Measurements from ENCODE around the gene MAD2L2.

Gene MAD2L2

DNA sequence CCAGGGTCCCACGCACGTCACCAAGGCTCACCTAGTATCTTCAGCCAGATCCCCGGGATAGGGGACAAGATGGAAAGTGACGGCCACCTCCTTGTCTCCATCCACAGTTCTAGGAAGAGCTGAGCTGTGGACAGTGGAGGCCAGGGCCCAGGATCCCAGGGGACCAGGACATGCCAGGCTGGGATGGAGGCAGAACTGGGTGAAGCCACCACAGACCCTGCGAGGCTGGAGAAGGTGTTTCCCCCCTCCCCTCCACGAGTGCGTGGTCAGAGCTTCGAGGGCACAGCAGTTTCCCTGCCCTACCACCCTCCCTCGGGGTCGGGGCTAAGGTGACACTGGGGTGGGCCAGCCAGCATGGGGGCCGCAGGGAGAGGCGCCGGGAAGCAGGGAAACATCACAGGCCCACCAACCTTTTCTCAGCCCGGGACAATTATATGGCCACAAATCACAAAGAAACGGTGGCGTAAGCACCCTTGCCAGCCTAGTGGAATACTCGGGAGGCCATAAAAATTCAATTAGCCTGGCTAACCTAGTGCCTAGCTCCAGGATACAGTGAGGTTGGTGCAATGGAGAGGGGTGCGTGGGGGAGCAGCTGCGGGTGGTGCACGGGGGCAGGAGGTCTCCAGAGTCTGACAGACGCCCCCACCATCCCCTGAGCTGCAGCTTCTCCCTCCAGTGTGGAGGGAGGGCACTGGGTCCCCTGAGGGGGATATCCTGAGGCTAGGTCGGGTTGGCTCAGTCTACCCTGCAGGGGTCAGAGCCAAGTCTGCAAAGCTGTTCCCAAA, 23.9 kb upstream of the MAD2L2 start:
- no peak for DNase-seq (ENCODE audit: low read depth)

DNA sequence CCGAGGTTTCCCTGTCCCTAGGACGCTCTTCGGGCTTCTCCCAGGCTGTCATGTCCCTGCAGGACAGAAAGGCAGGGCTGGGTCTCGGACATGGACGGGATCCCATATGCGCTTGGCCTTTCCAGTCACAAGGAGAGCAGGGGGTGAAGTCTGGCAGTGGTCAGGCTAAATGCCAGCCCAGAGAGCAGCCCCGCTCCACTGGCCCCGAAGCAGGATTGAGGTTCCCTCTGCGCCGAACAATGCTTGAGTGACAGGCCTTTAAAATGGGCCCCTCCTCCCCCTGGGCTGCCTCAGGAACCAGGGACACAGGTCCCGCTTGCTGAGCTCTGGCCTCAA, 23.2 kb upstream of the MAD2L2 start:
- DNase-seq (ENCODE audit: low read depth), result no peak

- no peak for DNase-seq (ENCODE audit: low read depth)
Observed at GRCh38 chr1:11703357-11704193, 22.6 kb upstream of the MAD2L2 start.

- DNase-seq (ENCODE audit: low read depth), result no peak
Observed at GRCh38 chr1:11701981-11702803, 21.2 kb upstream of the MAD2L2 start.

- no peak for DNase-seq (ENCODE audit: low read depth)
Observed at GRCh38 chr1:11701551-11701961, 20.6 kb upstream of the MAD2L2 start.

DNA sequence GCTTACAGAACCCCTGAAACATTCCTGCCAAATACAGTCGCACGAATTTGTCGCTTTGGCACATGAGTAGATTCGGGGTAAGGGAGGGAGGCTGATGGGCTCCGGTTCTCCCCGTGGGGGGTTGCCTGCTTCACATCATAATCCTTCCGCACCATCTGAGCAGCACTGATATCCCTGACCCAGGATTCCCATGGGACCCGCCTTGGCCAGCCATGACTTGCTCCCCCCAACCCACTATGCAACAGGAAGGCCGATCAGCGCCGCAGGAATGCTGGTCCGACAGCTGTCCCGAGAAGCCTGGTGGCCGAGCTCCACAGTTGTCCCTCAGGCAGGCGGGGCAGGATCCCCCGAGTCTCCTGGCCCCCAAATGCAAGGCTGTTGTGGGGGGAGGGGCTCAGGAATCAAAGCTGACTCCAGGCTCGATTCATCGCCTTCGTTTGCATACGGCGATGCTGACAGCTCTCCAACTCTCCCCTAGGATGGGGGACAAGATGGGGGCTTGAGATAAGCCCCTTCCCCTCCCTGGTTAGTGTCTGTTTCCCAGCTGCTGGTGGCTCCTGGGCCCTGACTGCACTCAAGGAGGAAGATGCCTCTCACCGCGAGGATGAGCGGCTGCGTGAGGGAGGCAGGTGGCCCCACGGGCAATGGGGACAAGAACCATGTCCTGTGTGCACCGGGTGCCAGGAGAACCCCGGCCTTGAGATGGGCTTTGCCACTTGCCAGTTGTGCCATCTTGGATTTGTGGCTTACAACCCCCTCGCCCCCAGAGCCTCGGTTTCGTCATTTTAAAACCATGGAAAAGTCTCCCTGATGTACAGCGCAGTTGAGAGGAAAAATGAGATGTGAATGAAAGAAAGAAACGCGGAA, 19.9 kb upstream of the MAD2L2 start:
- DNase-seq (ENCODE audit: low read depth), result no peak

- no peak for DNase-seq (ENCODE audit: low read depth)
Observed at GRCh38 chr1:11697893-11698210, 16.9 kb upstream of the MAD2L2 start.

- no peak for DNase-seq (ENCODE audit: low read depth)
Observed at GRCh38 chr1:11697188-11697892, 16.4 kb upstream of the MAD2L2 start.

GRCh38 chr1:11695861-11696260, 14.9 kb upstream of the MAD2L2 start:
- no peak for DNase-seq (ENCODE audit: low read depth)

DNA sequence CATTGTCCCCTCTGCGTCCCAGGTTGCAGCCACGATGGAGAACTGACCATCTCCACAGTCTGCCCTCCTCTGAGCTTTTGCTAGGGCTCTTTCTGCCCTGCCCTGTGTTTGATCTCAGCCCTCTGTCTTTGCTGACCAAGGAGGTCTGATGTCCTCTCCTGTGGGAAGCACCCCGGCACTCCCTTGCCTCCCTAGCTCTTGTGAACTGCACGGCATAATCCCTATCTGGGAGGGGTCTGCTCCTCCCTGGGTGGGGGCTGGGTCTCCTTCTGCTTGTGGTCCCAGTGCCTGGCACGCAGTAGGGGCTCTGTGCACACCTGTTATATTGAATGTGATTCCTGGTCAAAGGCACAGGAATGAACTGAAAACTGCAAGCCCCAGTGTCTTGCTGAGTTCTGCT, 13.0 kb upstream of the MAD2L2 start:
- no peak for DNase-seq (ENCODE audit: low read depth)

DNA sequence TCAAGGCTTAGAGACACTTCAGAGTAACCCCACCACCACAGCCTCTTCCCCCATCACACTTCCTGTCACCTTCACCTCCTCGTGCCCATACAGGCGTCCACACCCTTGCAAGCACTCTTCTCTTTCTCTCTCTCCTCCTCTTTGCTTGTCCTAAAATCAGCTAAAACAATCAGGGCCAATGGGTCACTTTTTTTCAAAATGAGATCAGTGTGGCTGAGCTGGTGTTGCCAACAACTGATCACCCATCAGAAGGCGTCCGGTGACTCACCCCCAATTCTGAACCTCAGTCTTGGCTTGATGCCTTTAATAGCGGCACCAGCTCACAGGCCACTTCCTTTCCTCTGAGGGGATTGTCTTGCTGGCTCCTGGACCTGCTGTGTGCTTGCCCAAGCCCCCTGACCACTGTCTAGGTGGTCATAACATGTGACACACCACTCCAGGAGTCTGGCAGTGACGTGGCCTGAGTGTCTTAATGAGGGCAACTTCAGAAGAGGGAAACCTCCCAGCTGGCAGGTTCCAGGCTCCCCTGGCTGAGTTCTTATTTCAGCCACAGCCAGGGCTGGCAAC, 12.2 kb upstream of the MAD2L2 start:
- peak; percentile 41 for DNase-seq (ENCODE audit: low read depth)

GRCh38 chr1:11691928-11692711, 11.2 kb upstream of the MAD2L2 start:
- no peak for DNase-seq (ENCODE audit: low read depth)

- DNase-seq (ENCODE audit: low read depth), result no peak
Observed at GRCh38 chr1:11691302-11691914, 10.5 kb upstream of the MAD2L2 start, which contains the start of gene DRAXIN. TSS of gene DRAXIN (plus strand) at chr1:11691710. CDS start at chr1:11706259, 14,549 bp downstream.

DNA sequence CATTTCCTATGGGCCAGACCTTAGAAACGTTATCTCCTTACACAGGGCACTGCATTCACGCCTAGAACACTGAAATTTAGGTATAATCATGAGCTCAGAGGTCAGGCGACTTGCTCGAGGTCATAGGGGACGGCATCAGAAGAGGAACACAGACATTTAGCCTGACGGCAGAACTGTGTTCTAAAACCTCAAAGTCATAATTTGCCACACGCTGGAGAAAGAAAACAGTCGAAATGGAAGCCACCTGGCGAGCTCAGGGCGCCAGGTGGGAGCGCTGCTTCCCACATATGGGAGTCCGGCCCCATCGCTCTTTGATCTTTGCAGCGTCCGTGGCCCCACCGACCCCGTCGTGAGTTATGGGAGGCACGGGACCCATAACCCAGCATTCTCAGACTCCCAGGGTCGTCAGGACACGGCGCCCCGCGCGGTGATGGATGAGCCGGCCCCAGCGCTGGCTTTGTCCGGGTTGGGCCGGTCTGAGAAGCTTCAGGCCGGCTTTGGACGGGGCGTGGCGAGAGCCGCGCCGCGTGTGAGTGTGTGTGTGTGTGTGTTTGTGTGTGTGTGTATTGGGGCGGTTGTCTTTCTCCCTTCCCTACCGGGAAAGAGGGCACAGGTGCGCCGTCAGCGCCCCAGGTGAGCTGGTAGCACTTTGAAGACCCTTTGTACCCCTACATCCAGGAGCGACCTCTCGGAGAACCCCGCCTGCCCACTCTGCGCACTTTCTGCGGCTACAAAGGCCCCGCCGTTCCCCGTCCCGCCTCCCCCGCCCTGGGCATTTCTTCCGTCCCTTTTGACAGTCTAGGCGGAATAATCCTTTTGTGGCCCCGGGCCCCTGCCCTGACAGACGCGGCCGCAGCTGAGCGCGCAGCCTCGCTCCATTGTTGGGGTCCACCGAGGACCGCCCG, 9.7 kb upstream of the MAD2L2 start:
- DNase-seq (ENCODE audit: low read depth), result no peak

- DNase-seq (ENCODE audit: low read depth), result no peak
Observed at GRCh38 chr1:11688506-11688905, 7.6 kb upstream of the MAD2L2 start.

DNA sequence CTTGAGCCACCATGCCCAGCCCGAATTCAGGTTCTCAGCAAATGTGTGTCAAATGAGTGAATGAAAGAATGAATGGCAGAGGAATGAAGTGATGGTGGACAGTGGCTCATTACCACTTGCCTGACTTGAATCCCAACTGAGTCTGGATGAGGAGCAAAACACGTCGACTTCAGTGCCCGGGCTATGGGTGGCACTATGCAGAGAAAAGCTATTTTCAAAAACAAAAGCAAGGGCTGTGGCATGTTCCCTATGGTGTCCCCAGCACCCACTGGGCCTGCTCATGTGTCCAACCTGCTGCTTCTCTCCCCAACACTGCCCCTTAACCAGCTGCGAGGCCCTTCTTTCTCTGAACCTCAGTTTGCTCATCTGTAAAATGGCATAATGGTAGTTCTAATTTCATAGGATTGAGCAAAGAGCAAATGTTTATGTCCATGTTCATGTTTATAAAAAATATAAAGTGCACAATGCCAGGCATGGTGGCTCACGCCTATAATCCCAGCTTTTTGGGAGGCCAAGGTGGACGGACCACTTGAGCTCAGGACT, 4.3 kb upstream of the MAD2L2 start:
- no peak for DNase-seq (ENCODE audit: low read depth)

DNA sequence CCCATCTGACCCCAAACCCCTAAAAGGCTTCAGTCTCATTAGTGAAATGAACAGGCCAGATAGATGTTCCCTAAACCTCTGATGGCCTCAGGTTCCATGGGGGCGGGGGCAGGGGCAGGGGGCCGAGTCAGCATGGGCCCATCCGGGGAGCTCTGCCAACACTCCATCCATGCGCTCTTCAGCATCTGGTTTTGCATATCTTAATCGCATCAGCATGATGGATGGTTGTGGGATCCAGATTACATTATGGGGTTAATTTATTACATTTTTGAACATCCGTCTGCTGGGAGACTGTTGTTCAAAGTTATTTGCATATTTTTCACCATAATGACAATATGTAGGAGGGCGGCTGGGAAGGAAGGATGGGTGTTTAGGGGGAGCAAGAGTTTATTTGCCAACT, 3.1 kb upstream of the MAD2L2 start:
- no peak for DNase-seq (ENCODE audit: low read depth)

DNA sequence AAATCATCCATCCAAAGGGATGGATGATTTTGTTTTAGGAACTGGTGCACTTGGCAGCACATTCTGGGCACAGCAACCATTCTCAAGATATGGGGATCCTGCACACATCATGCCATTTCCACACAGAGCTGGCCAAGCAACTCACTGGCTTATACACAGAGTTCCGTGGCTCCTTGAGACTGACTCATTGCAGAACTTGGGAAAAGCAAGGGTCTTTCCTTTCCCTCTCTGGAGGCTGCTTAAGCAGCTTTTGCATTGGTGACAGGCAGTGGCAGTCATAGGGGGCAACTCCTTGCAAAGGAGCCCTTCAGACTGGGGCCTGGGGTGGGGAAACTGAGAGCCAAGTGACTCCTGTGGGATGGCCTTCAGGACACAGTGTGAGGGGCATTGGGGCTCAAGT, 1.9 kb upstream of the MAD2L2 start:
- DNase-seq (ENCODE audit: low read depth), result no peak

All from activated gamma-delta T cell treated with anti-CD3 and anti-CD28 coated beads, Interleukin-2, amount 50 U/mL, for 16 hours (primary cell).